ENCODE data around the gene ZNF343. TPM values are rescaled to one million over a fixed set of nuclear protein-coding genes. Genes with fewer than 3 reads are reported as not detected.
A peak's percentile ranks its signal among the peaks of the same experiment; 100 is the strongest.

ZNF343 gene
- total RNA-seq, 1 donor: 6.9 TPM

DNA sequence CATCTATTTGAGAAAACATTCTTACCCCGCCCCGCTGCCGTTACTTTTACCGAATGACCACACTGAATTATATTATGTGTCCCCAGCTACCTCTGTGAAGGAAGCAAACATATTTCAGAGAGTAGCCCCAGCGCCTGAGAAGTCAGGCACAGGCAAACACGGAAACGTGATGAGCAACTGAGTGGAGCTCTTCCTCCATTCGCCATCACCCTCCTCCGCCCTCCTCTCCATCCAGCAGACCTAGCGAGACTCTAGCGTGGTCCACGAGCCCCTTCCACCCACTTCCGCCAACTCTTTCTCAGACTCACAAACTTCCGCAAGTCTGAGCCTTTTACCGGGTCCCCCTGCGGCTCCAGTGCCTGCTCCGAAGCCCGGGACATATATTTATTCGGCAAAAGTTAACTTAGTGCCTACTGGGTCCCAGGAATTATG is 38.7 kb downstream of the ZNF343 start:
- Histone ChIP-seq H3K9me3 (ENCODE audit: low read depth, low read length) (no peaks in the 10 kb centered on the region), H3K4me1 (ENCODE audit: insufficient read depth, low read length) (peaks cover 28% of the 10 kb centered on the region), H3K27ac (ENCODE audit: low read depth, low read length) (peak overlapping the region; percentile 94), H3K4me2 (ENCODE audit: insufficient read depth, low read length) (peak overlapping the region; percentile 86), H3K36me3 (ENCODE audit: insufficient read depth, low read length) (peaks cover 36% of the 10 kb centered on the region), H3K4me3 (ENCODE audit: insufficient read depth, low read length) (peak overlapping the region; percentile 96), H3K79me2 (ENCODE audit: insufficient read depth, low read length) (peaks cover 54% of the 10 kb centered on the region), H3K27me3 (ENCODE audit: insufficient read depth, low read length) (no peaks in the 10 kb centered on the region), H2AFZ (ENCODE audit: low read length) (peak overlapping the region; percentile 94), H4K20me1 (ENCODE audit: insufficient read depth, low read length) (peaks cover 48% of the 10 kb centered on the region)
- TF ChIP-seq, protein P1, sequence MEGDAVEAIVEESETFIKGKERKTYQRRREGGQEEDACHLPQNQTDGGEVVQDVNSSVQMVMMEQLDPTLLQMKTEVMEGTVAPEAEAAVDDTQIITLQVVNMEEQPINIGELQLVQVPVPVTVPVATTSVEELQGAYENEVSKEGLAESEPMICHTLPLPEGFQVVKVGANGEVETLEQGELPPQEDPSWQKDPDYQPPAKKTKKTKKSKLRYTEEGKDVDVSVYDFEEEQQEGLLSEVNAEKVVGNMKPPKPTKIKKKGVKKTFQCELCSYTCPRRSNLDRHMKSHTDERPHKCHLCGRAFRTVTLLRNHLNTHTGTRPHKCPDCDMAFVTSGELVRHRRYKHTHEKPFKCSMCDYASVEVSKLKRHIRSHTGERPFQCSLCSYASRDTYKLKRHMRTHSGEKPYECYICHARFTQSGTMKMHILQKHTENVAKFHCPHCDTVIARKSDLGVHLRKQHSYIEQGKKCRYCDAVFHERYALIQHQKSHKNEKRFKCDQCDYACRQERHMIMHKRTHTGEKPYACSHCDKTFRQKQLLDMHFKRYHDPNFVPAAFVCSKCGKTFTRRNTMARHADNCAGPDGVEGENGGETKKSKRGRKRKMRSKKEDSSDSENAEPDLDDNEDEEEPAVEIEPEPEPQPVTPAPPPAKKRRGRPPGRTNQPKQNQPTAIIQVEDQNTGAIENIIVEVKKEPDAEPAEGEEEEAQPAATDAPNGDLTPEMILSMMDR (IDR thresholded peaks at IDR 0.05; ENCODE audit: extremely low read depth, low read depth, low read length): no peak
- peak; percentile 92 for DNase-seq (ENCODE audit: insufficient read length, low spot score, missing footprints)

DNA sequence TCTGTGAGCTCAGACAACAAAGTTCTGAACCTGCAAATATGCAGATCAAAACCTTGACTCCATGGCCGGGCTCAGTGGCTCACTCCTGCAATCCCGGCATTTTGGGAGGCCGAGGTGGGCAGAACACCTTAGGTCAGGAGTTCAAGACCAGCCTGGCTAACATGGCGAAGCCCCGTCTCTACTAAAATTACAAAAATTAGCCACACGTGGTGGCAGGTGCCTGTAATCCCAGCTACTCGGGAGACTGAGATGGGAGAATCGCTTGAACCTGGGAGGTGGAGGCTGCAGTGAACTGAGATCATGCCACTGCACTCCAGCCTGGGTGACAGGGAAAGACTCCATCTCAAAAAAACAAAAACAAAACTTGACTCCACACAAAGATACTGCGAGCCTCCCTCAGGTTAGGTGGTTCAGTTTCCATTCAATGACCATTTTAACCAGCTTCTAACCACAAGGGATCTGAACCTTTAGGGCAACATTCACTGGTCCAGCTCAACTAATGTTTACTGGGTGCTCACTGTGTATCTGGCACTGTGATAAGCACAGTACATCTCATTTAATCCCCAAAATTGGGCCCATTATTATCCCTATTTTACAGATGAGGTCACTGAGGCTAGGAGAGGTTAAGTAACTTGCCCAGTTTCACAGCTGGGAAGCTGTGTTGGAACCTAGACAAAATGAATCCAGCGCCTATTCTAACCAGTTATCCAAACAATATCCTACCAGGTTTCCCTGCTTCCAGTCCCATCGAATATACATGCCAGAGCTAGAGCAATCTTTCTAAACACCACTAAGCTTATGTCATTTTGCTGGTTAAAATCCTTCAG is 39.9 kb downstream of the ZNF343 start:
- Histone ChIP-seq H4K20me1 (ENCODE audit: insufficient read depth, low read length) (peaks cover 54% of the 10 kb centered on the region), H3K36me3 (ENCODE audit: insufficient read depth, low read length) (peaks cover 48% of the 10 kb centered on the region), H3K9me3 (ENCODE audit: low read depth, low read length) (no peaks in the 10 kb centered on the region), H3K4me1 (ENCODE audit: insufficient read depth, low read length) (peaks cover 23% of the 10 kb centered on the region), H3K4me3 (ENCODE audit: insufficient read depth, low read length) (peak overlapping the region; percentile 96), H3K79me2 (ENCODE audit: insufficient read depth, low read length) (peaks cover 58% of the 10 kb centered on the region), H3K27me3 (ENCODE audit: insufficient read depth, low read length) (no peaks in the 10 kb centered on the region), H3K27ac (ENCODE audit: low read depth, low read length) (peak overlapping the region; percentile 94), H2AFZ (ENCODE audit: low read length) (no peak overlapping the region), H3K4me2 (ENCODE audit: insufficient read depth, low read length) (peak overlapping the region; percentile 86)
- TF ChIP-seq, protein P1 (IDR thresholded peaks at IDR 0.05; ENCODE audit: extremely low read depth, low read depth, low read length): no peak
- DNase-seq (ENCODE audit: insufficient read length, low spot score, missing footprints): no peak

DNA sequence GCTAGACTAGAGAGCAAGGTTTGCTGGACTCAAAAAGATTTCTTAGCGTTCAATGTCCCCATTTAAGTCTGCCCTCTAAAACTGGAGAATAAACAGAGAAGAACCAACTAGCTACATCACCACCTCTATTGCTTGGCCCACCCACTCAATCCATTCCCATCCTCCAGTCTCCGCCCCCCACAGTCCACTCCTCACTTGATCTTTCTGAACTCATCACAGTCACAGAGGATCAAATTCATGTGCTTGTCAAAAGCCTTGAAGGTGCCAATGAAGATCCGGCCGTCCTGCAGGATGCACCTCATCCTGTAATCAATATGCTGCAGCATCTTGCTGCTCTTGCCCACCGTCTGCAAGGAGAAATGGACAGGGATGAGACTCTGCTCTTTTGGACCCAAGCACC is 41.3 kb downstream of the ZNF343 start:
- no peaks in the 10 kb centered on the region for H3K9me3 ChIP-seq (ENCODE audit: low read depth, low read length)
- H3K4me2 ChIP-seq (ENCODE audit: insufficient read depth, low read length): peak overlapping the region; percentile 86
- H3K4me3 ChIP-seq (ENCODE audit: insufficient read depth, low read length): no peak overlapping the region
- TF ChIP-seq, protein P1 (IDR thresholded peaks at IDR 0.05; ENCODE audit: extremely low read depth, low read depth, low read length): no peak
- no peaks in the 10 kb centered on the region for H3K27me3 ChIP-seq (ENCODE audit: insufficient read depth, low read length)
- H3K36me3 ChIP-seq (ENCODE audit: insufficient read depth, low read length): peaks cover 62% of the 10 kb centered on the region
- H3K79me2 ChIP-seq (ENCODE audit: insufficient read depth, low read length): peaks cover 59% of the 10 kb centered on the region
- no peak overlapping the region for H2AFZ ChIP-seq (ENCODE audit: low read length)
- peaks cover 64% of the 10 kb centered on the region for H4K20me1 ChIP-seq (ENCODE audit: insufficient read depth, low read length)
- DNase-seq (ENCODE audit: insufficient read length, low spot score, missing footprints): no peak
- H3K4me1 ChIP-seq (ENCODE audit: insufficient read depth, low read length): peaks cover 23% of the 10 kb centered on the region
- no peak overlapping the region for H3K27ac ChIP-seq (ENCODE audit: low read depth, low read length)

DNA sequence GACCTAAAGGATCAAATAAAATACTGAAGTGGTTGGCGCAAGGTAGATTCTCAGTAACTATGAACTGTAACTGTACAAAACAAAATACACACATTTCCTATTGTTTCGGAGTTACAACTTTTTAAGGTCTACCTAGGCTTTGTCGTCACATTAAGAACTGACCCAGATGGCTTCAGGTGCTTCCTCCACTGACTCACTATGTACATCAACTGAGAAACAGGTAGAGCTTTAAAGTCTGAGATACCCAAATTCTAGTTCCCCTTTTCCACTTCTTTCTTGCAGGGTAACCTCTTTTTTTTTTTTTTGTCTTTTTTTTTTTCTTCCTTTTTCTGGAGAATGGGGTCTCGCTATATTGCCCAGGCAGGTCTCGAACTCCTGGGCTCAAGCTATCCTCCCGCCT is 43.6 kb downstream of the ZNF343 start:
- Histone ChIP-seq H2AFZ (ENCODE audit: low read length) (no peak overlapping the region), H3K4me2 (ENCODE audit: insufficient read depth, low read length) (no peak overlapping the region), H3K9me3 (ENCODE audit: low read depth, low read length) (no peaks in the 10 kb centered on the region), H3K27me3 (ENCODE audit: insufficient read depth, low read length) (no peaks in the 10 kb centered on the region), H3K4me1 (ENCODE audit: insufficient read depth, low read length) (peaks cover 20% of the 10 kb centered on the region), H4K20me1 (ENCODE audit: insufficient read depth, low read length) (peaks cover 66% of the 10 kb centered on the region), H3K79me2 (ENCODE audit: insufficient read depth, low read length) (peaks cover 54% of the 10 kb centered on the region), H3K27ac (ENCODE audit: low read depth, low read length) (no peak overlapping the region), H3K36me3 (ENCODE audit: insufficient read depth, low read length) (peaks cover 85% of the 10 kb centered on the region), H3K4me3 (ENCODE audit: insufficient read depth, low read length) (no peak overlapping the region)
- DNase-seq (ENCODE audit: insufficient read length, low spot score, missing footprints): no peak
- TF ChIP-seq, protein P1 (IDR thresholded peaks at IDR 0.05; ENCODE audit: extremely low read depth, low read depth, low read length): no peak

Measured in osteoblast (primary cell).